ENCODE results near the gene RARS1.

Gene RARS1

DNA sequence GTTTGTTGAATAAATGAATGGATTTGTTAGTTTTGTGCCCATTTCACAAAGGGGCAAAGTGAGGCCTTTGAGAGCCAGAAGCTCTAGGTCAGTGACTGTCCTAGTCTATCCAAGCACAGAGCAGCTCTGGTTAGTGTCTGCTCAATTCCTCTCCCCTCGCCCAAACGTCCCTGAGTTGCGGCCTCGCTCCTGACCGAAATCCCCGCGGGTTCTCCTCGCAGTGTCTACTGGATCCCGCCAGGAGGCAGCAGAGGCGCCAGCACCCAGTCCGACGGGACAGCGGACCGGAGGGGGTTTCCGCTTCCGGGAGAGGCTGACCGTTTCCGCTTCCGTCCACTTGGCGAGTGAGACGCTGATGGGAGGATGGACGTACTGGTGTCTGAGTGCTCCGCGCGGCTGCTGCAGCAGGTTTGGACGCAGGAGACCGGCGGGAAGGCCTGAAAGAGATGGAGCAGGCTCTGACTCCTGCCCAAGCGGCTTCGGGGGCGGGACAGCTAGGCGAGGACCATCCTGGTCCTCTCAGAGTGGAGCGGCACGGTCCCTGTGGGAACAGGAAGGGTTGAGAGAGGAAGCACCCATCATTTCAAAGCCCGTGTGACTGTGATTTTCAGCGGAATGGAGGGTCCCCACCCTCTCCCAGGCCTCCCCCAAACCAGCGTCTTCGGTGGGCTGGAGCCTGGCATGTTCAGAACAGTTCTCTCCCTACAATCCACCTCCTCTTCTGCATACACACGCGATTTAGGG lies at the start of gene RARS1:
Gene RARS1, plus strand, starts transcription at position 336 of the 744 bp plus-strand sequence. Its CDS starts 28 bp downstream, at position 364.
- DNase-seq: peak; percentile 88

DNA sequence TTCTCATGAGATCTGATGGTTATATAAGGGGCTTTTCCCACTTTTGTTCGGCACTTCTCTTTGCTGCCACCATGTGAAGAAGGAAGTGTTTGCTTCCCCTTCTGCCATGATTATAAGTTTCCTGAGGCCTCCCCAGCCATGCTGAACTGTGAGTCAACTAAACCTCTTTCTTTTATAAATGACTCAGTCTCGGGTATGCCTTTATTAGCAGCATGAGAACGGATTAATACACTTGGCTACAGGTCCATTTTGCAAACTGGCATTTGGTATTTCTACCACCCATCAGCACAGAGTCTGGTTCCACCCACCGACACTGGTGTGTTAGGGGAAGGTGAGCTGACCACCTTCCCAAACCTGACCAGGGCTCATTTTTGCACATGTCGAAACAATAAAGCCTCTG lies 47.9 kb upstream of the RARS1 start:
- no peak for DNase-seq

- DNase-seq: no peak
These were observed 42.7 kb upstream of the RARS1 start for GRCh38 chr5:168443533-168443932.

- DNase-seq: no peak
These were observed 42.1 kb upstream of the RARS1 start for GRCh38 chr5:168443950-168444700.

GRCh38 chr5:168446983-168447619 lies 39.2 kb upstream of the RARS1 start:
- DNase-seq: no peak

- no peak for DNase-seq
These were observed 38.5 kb upstream of the RARS1 start for GRCh38 chr5:168447808-168448207.

DNA sequence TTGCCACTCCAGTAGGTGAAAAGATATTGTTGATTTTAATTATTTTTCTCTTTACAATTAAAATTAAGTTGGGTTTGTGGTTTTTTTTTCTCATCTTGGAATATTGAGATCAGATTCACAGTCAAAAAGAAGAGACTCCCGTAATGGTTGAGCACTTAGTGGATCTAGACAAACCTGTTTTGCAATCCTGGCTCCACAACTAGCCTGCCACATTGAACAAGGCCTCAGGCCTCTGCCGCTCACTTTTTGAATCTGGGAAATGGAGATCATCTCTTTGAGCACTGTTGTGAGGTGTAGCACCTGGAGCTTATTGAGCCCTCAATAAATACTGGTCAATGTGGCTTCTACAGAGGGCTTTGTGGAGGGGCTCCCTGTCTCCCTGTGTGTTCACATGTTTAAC lies 37.1 kb upstream of the RARS1 start:
- no peak for DNase-seq

- no peak for DNase-seq
These were observed 34.7 kb upstream of the RARS1 start for GRCh38 chr5:168451565-168451964.

- no peak for DNase-seq
These were observed 31.1 kb upstream of the RARS1 start for GRCh38 chr5:168455201-168455600.

GRCh38 chr5:168457542-168457941 lies 28.7 kb upstream of the RARS1 start:
- no peak for DNase-seq

- DNase-seq: no peak
These were observed 25.7 kb upstream of the RARS1 start for GRCh38 chr5:168460606-168461005.

DNA sequence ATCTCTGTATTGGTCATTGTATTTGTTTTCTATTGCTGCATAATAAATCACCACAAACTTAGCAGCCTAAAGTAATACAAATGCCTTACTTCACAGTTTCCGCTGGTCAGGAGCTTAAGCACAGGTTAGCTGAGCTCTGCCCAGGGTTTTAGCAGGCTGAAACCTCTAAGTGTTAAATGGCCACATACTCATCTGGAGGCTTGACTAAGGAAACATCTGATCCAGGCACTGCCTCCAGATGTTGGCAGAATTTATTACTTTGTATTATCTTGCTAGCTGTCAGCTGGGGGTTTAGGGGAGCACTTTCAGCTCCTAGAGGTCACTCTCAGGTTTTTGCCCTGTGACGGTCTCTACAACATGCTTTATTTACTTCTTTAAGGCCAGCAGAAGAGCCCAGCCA lies 23.2 kb upstream of the RARS1 start:
- no peak for DNase-seq

GRCh38 chr5:168464214-168464613 lies 22.1 kb upstream of the RARS1 start:
- DNase-seq: no peak

GRCh38 chr5:168464641-168465040 lies 21.6 kb upstream of the RARS1 start:
- DNase-seq: no peak

- DNase-seq: peak; percentile 83
These were observed 18.4 kb upstream of the RARS1 start for GRCh38 chr5:168467755-168468330.

GRCh38 chr5:168468836-168469235 lies 17.4 kb upstream of the RARS1 start:
- DNase-seq: no peak

GRCh38 chr5:168469816-168470215 lies 16.5 kb upstream of the RARS1 start:
- no peak for DNase-seq

DNA sequence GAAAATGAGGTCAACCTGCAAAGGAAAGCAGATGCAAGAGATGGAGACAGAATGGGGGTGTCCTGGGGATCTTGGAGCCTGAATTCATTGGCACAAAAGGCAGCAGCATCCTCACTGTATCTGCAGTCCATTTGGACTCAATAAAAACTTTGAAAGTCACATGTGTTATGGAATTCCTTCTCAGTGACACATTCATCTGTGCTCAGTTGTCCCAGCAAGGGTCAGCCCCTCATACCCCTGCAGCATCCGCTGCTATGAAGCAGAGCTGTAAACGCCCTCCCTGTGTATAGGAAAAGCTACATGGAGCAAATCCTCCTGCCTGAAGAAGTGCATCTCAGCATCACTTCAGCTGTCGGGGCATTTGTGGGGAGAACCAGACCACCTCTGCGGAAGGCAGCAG lies 14.5 kb upstream of the RARS1 start:
- no peak for DNase-seq

DNA sequence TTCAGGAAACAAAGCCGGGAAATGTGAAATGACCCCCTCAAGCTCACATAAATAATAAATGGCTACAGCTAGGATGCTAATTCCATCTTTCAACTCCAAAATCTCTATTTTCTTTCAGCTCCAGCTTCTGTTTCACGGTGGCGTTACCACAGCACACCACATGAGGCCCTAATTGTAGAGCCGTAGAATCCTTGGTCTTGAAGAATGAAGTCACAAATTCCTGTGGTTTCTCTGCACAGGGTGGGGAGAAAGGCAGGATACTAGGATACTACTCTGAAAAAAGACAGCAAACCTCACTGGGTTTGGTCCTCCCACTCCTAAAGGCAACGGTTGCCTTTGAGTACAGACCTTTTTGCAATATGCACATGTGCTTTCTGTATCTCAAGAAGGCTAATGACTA lies 13.9 kb upstream of the RARS1 start:
- DNase-seq: no peak

DNA sequence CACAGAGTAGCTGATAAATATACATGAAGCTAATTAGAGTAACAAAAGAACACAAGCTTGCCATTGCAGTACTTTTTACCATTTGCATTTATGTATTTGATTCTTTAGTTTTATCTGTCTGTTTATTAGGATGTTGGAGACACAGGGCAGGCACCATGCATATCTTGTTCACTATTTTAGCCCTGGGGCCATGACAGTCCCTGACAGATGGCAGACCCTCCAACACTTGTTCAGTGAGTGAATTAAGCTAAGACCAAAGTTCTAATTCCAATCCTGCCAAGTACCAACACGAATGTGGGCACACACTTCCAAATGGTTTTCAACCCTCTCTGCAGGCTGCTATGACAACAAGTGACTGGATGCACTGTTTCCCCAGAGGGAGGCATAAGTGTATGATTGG lies 12.0 kb upstream of the RARS1 start:
- DNase-seq: no peak

DNA sequence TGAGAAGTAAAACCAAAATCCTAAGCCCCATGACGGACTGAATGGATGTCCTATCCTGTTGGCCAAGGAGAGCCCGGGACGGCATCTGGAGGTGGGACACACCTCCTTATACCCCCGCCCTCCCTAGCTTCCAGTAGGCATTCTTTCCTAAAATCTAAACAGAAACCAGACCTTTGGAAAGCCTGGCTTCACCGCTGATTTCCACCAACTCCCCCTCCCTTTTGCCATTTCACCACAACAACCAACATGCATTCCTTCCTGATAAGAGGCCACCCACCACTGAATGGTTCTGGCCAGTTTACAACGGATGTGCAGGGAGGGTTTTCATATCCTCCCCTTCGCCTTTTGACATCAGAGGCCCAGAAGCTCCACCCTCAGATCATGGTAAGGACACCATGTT lies 9.2 kb upstream of the RARS1 start:
- DNase-seq: no peak

DNA sequence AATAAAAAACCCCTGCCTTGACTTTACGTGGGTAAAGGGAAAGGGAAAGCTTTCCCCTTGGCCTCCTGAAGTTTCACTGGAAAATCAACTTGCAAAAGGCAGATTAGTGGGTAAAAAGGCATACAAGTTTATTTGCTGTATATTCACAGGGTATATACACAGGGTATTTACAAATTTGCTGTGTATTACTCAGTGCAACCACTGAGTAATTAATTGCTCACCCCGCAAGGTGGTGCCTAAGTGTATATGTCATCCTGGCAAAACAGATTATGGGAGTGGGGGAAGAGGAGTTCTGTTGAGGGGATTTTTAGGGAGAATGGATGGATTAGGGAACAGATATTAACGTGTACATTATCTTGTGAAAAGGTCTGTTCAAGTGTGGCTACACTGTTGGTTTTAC lies 7.1 kb upstream of the RARS1 start:
- DNase-seq: no peak

DNA sequence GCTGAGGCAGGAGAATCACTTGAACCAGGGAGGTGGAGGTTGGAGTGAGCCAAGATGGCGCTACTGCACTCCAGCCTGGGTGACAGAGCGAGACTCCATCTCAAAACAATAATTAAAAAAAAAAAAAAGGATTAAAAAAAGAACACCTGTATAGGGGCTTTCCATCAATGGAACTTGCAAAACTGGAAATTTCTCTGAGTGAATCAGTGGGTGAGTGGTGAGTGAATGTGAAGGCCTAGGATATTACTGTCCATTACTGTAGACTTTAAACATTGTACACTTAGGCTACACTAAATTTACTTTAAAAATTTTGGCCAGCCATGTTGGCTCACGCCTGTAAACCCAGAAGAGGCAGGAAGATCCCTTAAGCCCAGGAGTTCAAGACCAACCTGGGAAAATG lies 5.7 kb upstream of the RARS1 start:
- DNase-seq: no peak

- peak; percentile 0 for DNase-seq
These were observed 4.9 kb upstream of the RARS1 start for GRCh38 chr5:168481330-168481788.
